Measurements from ENCODE around the gene CADPS2.
"Not testable (repeated sequence)": the region's sequence is repeated elsewhere in the genome, so short reads cannot be mapped to it uniquely, and the experiment has no call there.

Gene CADPS2

GRCh38 chr7:122706836-122707235 lies 179.4 kb downstream of the CADPS2 start:
- DNase-seq, result no peak

GRCh38 chr7:122702872-122703510 lies 183.3 kb downstream of the CADPS2 start, which contains the start of gene RNF148:
Gene RNF148, minus strand, starts transcription at chr7:122702922. Its CDS starts 172 bp downstream, at chr7:122702750.
- DNase-seq, result no peak

- DNase-seq, result no peak
Observed at GRCh38 chr7:122699017-122699416, 187.2 kb downstream of the CADPS2 start, which contains the start of gene RNF133. Gene RNF133, minus strand, starts transcription at chr7:122699117. Its CDS starts 199 bp downstream, at chr7:122698918.

- no peak for DNase-seq
Observed at GRCh38 chr7:122695816-122696215, 190.4 kb downstream of the CADPS2 start.

- DNase-seq, result no peak
Observed at GRCh38 chr7:122694697-122695096, 191.6 kb downstream of the CADPS2 start.

GRCh38 chr7:122692769-122693309 lies 193.4 kb downstream of the CADPS2 start:
- no peak for DNase-seq

- no peak for DNase-seq
Observed at GRCh38 chr7:122691569-122692235, 194.6 kb downstream of the CADPS2 start.

- no peak for DNase-seq
Observed at GRCh38 chr7:122689346-122690109, 196.7 kb downstream of the CADPS2 start.

- no peak for DNase-seq
Observed at GRCh38 chr7:122688400-122688998, 197.8 kb downstream of the CADPS2 start.

GRCh38 chr7:122686360-122686878 lies 199.8 kb downstream of the CADPS2 start:
- DNase-seq, result no peak

GRCh38 chr7:122684504-122684903 lies 201.8 kb downstream of the CADPS2 start:
- DNase-seq, result no peak

- no peak for DNase-seq
Observed at GRCh38 chr7:122682815-122683550, 203.3 kb downstream of the CADPS2 start.

- DNase-seq, result not testable (repeated sequence)
Observed at GRCh38 chr7:122681186-122681585, 205.1 kb downstream of the CADPS2 start.

- DNase-seq, result no peak
Observed at GRCh38 chr7:122679813-122680212, 206.4 kb downstream of the CADPS2 start.

- not testable (repeated sequence) for DNase-seq
Observed at GRCh38 chr7:122679269-122679709, 207.0 kb downstream of the CADPS2 start.

GRCh38 chr7:122677149-122677548 lies 209.1 kb downstream of the CADPS2 start:
- no peak for DNase-seq

GRCh38 chr7:122676466-122676865 lies 209.8 kb downstream of the CADPS2 start:
- DNase-seq, result no peak

- no peak for DNase-seq
Observed at GRCh38 chr7:122675621-122676020, 210.6 kb downstream of the CADPS2 start.

GRCh38 chr7:122675011-122675410 lies 211.2 kb downstream of the CADPS2 start:
- no peak for DNase-seq

- no peak for DNase-seq
Observed at GRCh38 chr7:122674502-122674901, 211.8 kb downstream of the CADPS2 start.

GRCh38 chr7:122673951-122674350 lies 212.3 kb downstream of the CADPS2 start:
- DNase-seq, result no peak

GRCh38 chr7:122672536-122672935 lies 213.7 kb downstream of the CADPS2 start:
- no peak for DNase-seq

All from T-helper 9 cell (primary cell).